IMR-90 (cell line): ENCODE measurements around the gene PCED1B. TPM values are rescaled to one million over a fixed set of nuclear protein-coding genes. Genes with fewer than 3 reads are reported as not detected.
A peak's percentile ranks its signal among the peaks of the same experiment; 100 is the strongest.

Experiments
- ATAC-seq: fragments of 200-7000 bp; cut with Tn5 transposase; 2 replicates; pipeline ENCODE4 v1.9.1; 2020; ENCODE audit warnings: low read depth, mild to moderate bottlenecking, moderate library complexity
- BruUV-seq: library from RNA; stranded (reverse); fragments of 400-500 nt; replicated peaks from 2 replicates; lab custom pipeline; 2021; lab: Mats Ljungman, UMichigan
- CTCF ChIA-PET: fragments of 300-600 bp; formaldehyde crosslinking; extraction: SDS; loops from one replicate; lab custom pipeline; 2021; ENCODE audit warnings: antibody characterized with exemption; lab: Yijun Ruan, JAX
- POLR2A ChIA-PET: fragments of 300-600 bp; sonication (Branson Sonifier 250); formaldehyde crosslinking; loops from one replicate; lab custom pipeline; 2022; ENCODE audit warnings: antibody characterized with exemption; ENCODE audit not compliant: unreplicated experiment; lab: Charles Lee
- DNase-seq: peaks from one replicate; pipeline ENCODE4 v3.0.0; 2013
- H2AFZ ChIP-seq: replicated peaks from 2 replicates; pipeline ENCODE3; 2013; ENCODE audit warnings: low read length, mild to moderate bottlenecking; ENCODE audit not compliant: poor library complexity
- H2AK5ac ChIP-seq: 2 replicates; pipeline ENCODE4 v1.6.1; 2013; ENCODE audit warnings: low read depth, low read length, inconsistent platforms
- H2AK9ac ChIP-seq: replicated peaks from 2 replicates; pipeline ENCODE3; 2013; ENCODE audit warnings: mild to moderate bottlenecking, low read depth, low read length, moderate library complexity; ENCODE audit not compliant: poor library complexity
- H2BK120ac ChIP-seq: 2 replicates; pipeline ENCODE4 v1.6.1; 2013; ENCODE audit warnings: low read depth, low read length, inconsistent platforms
- H2BK15ac ChIP-seq: 3 replicates; pipeline ENCODE4 v1.6.1; 2013; ENCODE audit warnings: low read depth, low read length, inconsistent platforms
- H2BK20ac ChIP-seq: 2 replicates; pipeline ENCODE4 v1.6.1; 2013; ENCODE audit warnings: low read depth, mild to moderate bottlenecking, inconsistent platforms, low read length, moderate library complexity
- H2BK5ac ChIP-seq: 2 replicates; pipeline ENCODE4 v1.6.1; 2013; ENCODE audit warnings: mild to moderate bottlenecking, low read depth, low read length, inconsistent platforms; ENCODE audit not compliant: poor library complexity, severe bottlenecking
- H3K14ac ChIP-seq: replicated peaks from 2 replicates; pipeline ENCODE4 v1.6.1; 2013; ENCODE audit warnings: low read depth, low read length, inconsistent platforms
- H3K18ac ChIP-seq: 2 replicates; pipeline ENCODE4 v1.6.1; 2013; ENCODE audit warnings: low read depth, low read length, control low read depth
- H3K23ac ChIP-seq: 2 replicates; pipeline ENCODE4 v1.6.1; 2013; ENCODE audit warnings: low read depth, low read length, inconsistent platforms
- H3K27ac ChIP-seq: 2 replicates; pipeline ENCODE4 v1.5.1; 2013; ENCODE audit warnings: mild to moderate bottlenecking, control low read depth, low read length; ENCODE audit not compliant: insufficient read depth
- H3K27me3 ChIP-seq: 2 replicates; pipeline ENCODE4 v1.6.1; 2013; ENCODE audit warnings: low read length; ENCODE audit not compliant: control insufficient read depth, insufficient read depth
- H3K36me3 ChIP-seq: 2 replicates; pipeline ENCODE4 v1.6.1; 2013; ENCODE audit warnings: low read length, mixed read lengths; ENCODE audit not compliant: control insufficient read depth, insufficient read depth
- H3K4ac ChIP-seq: 2 replicates; pipeline ENCODE4 v1.6.1; 2013; ENCODE audit warnings: low read depth, low read length, inconsistent platforms
- H3K4me1 ChIP-seq: 2 replicates; pipeline ENCODE4 v1.6.1; 2013; ENCODE audit warnings: low read length, mixed read lengths; ENCODE audit not compliant: control insufficient read depth, insufficient read depth
- H3K4me2 ChIP-seq: 2 replicates; pipeline ENCODE4 v1.6.1; 2013; ENCODE audit warnings: low read depth, mild to moderate bottlenecking, control low read depth, low read length, moderate library complexity
- H3K4me3 ChIP-seq: 2 replicates; pipeline ENCODE4 v1.5.1; 2013; ENCODE audit warnings: low read depth, mild to moderate bottlenecking, control low read depth, low read length, moderate library complexity; ENCODE audit not compliant: insufficient read depth
- H3K56ac ChIP-seq: 2 replicates; pipeline ENCODE4 v1.6.1; 2013; ENCODE audit warnings: low read length, inconsistent platforms; ENCODE audit not compliant: insufficient read depth; ENCODE audit errors: extremely low read depth
- H3K79me1 ChIP-seq, 2 experiments: 2 replicates each; pipeline ENCODE4 v1.6.1; 2013; ENCODE audit warnings: low read length in 2 of 2, inconsistent platforms in 1 of 2, low read depth in 1 of 2
- H3K9ac ChIP-seq: 2 replicates; pipeline ENCODE4 v1.6.1; 2013; ENCODE audit warnings: low read depth, low read length, control low read depth
- H3K9me1 ChIP-seq: 2 replicates; pipeline ENCODE4 v1.6.1; 2013; ENCODE audit warnings: low read length, inconsistent platforms; ENCODE audit not compliant: insufficient read depth
- H3K9me3 ChIP-seq: 2 replicates; pipeline ENCODE4 v1.6.1; 2013; ENCODE audit warnings: low read length; ENCODE audit not compliant: control insufficient read depth, insufficient read depth
- H4K20me1 ChIP-seq: 2 replicates; pipeline ENCODE4 v1.6.1; 2013; ENCODE audit warnings: low read length, inconsistent platforms; ENCODE audit not compliant: insufficient read depth
- H4K5ac ChIP-seq: 2 replicates; pipeline ENCODE4 v1.6.1; 2013; ENCODE audit warnings: mild to moderate bottlenecking, low read depth, low read length, control low read depth
- H4K8ac ChIP-seq, 2 experiments: 2 replicates each; pipeline ENCODE4 v1.6.1; 2013; ENCODE audit warnings: low read depth in 2 of 2, low read length in 2 of 2, control low read depth in 1 of 2, inconsistent platforms in 1 of 2
- H4K91ac ChIP-seq: 2 replicates; pipeline ENCODE4 v1.6.1; 2013; ENCODE audit warnings: low read depth, low read length, inconsistent platforms; ENCODE audit not compliant: insufficient read depth
- BHLHE40 ChIP-seq: fragments of 150-350 bp; IDR thresholded peaks from 2 replicates; pipeline ENCODE4 v1.6.1; 2016; ENCODE audit warnings: mild to moderate bottlenecking, low read depth, low read length
- CEBPB ChIP-seq: IDR thresholded peaks from 2 replicates; pipeline ENCODE4 v1.6.1; 2012; ENCODE audit warnings: low read depth, low read length, improper control_type of control experiment
- CHD1 ChIP-seq: IDR thresholded peaks from 2 replicates; pipeline ENCODE4 v1.6.1; 2012; ENCODE audit warnings: low read depth, low read length, improper control_type of control experiment
- ELK1 ChIP-seq: fragments of 150-350 bp; IDR thresholded peaks from 2 replicates; pipeline ENCODE4 v1.6.1; 2016; ENCODE audit warnings: low read depth, mild to moderate bottlenecking, low read length, moderate library complexity, borderline replicate concordance
- FOS ChIP-seq: fragments of 150-350 bp; IDR thresholded peaks from 2 replicates; pipeline ENCODE4 v1.6.1; 2016; ENCODE audit warnings: low read depth, low read length
- MAFK ChIP-seq: IDR thresholded peaks from 2 replicates; pipeline ENCODE4 v1.6.1; 2012; ENCODE audit warnings: low read depth, low read length, improper control_type of control experiment
- MAZ ChIP-seq: IDR thresholded peaks from 2 replicates; pipeline ENCODE4 v1.6.1; 2012; ENCODE audit warnings: low read depth, mild to moderate bottlenecking, low read length, improper control_type of control experiment, moderate library complexity, borderline replicate concordance
- MXI1 ChIP-seq: IDR thresholded peaks from 2 replicates; pipeline ENCODE4 v1.6.1; 2012; ENCODE audit warnings: low read depth, mild to moderate bottlenecking, low read length, moderate library complexity, borderline replicate concordance
- NFE2L2 ChIP-seq: fragments of 150-350 bp; IDR thresholded peaks from 2 replicates; pipeline ENCODE4 v1.6.1; 2016; ENCODE audit warnings: low read depth, mild to moderate bottlenecking, low read length
- POLR2A ChIP-seq: IDR thresholded peaks from 2 replicates; pipeline ENCODE4 v1.6.1; 2012; ENCODE audit warnings: mild to moderate bottlenecking, low read depth, low read length
- RAD21 ChIP-seq: IDR thresholded peaks from 2 replicates; pipeline ENCODE4 v1.6.1; 2012; ENCODE audit warnings: low read length, improper control_type of control experiment
- RCOR1 ChIP-seq: IDR thresholded peaks from 2 replicates; pipeline ENCODE4 v1.6.1; 2012; ENCODE audit warnings: mild to moderate bottlenecking, low read length, improper control_type of control experiment; ENCODE audit not compliant: insufficient replicate concordance
- RFX5 ChIP-seq: IDR thresholded peaks from 2 replicates; pipeline ENCODE4 v1.8.0; 2012; ENCODE audit warnings: low read depth, mild to moderate bottlenecking, low read length, moderate library complexity
- SMC3 ChIP-seq: fragments of 150-350 bp; IDR thresholded peaks from 2 replicates; pipeline ENCODE4 v1.6.1; 2016; ENCODE audit warnings: low read depth, mild to moderate bottlenecking, antibody characterized with exemption, low read length, moderate library complexity
- WGBS, 2 experiments: methylation state at CpG; one replicate each; pipeline versions ENCODE4 v1.1.5 to v1.1.7; 2013; ENCODE audit warnings: missing lambda C conversion rate in 2 of 2; ENCODE audit not compliant: insufficient read length in 1 of 2; ENCODE audit errors: extremely low coverage in 2 of 2; 5-methylcytosine and 5-hydroxymethylcytosine counted together
- dilution Hi-C: fragments of 300-500 bp; cut with HindIII; formaldehyde crosslinking; loops from one replicate; pipeline ENCODE4 v1.14.3; 2018; ENCODE audit warnings: low sequenced_read_pairs; ENCODE audit not compliant: unreplicated experiment
- in situ Hi-C: fragments of 300-500 bp; cut with MboI; formaldehyde crosslinking; loops from 3 replicates; pipeline ENCODE4 v1.14.3; 2019; ENCODE audit warnings: low sequenced_read_pairs, inconsistent platforms, mixed read lengths
- intact Hi-C: fragments of 100-400 bp; cut with micrococcal nuclease; formaldehyde crosslinking; loops from 2 replicates; pipeline ENCODE4 v1.10.0; 2022
- polyA plus RNA-seq, 3 experiments: library from polyadenylated mRNA; depleted of rRNA; stranded (reverse); fragments of >200 nt; gene quantifications; 2 replicates each; pipeline ENCODE4 v1.2.3, GENCODE V29; 2012; ENCODE audit warnings: low replicate concordance in 1 of 3
- total RNA-seq: library from RNA; depleted of rRNA; stranded (reverse); fragments of >200 nt; gene quantifications from 2 replicates; pipeline ENCODE4 v1.2.3, GENCODE V29; 2012
- TF ChIP-seq, protein P1 (sequence below): fragments of 150-350 bp; IDR thresholded peaks from 2 replicates; pipeline ENCODE4 v1.6.1; 2017; ENCODE audit warnings: mild to moderate bottlenecking, antibody characterized with exemption, low read length, low read depth
- TF ChIP-seq, protein P2 (sequence below): conservative IDR thresholded peaks from 2 replicates; pipeline ENCODE4 v1.5.1; 2012; ENCODE audit warnings: mild to moderate bottlenecking, low read depth, low read length, improper control_type of control experiment

Gene PCED1B
- total and polyA plus RNA-seq, 2 of the 4 experiments (the other 2 are of a cell fraction) = 0.36 to 2.6 TPM

- Histone ChIP-seq H3K9me1 (peaks cover 7% of the 10 kb centered on the region; the same call in 1 of the 2 replicates), H3K9me3 (no peaks in the 10 kb centered on the region), H3K23ac (no peak overlapping the region; the same call in 1 of the 2 replicates), H2BK20ac (0 out of 2 replicates have a peak overlapping the region, but pooled peaks have one; percentile 39), H4K20me1 (no peaks in the 10 kb centered on the region), H2AK9ac (no peak overlapping the region), H2BK15ac (peak overlapping the region; percentile 38; the same call in 1 of the 3 replicates), H4K91ac (0 out of 2 replicates have a peak overlapping the region, but pooled peaks have one; percentile 26), H3K27ac (no peak overlapping the region), H3K14ac (0 out of 2 replicates have a peak overlapping the region, but pooled peaks have one; percentile 6), H4K8ac (peak overlapping the region in 1 of 2 experiments; percentile 67; a peak in 1 of 4 replicates), H3K27me3 (no peaks in the 10 kb centered on the region), H3K56ac (no peak overlapping the region), H3K4me3 (no peak overlapping the region), H3K18ac (no peak overlapping the region; the same call in 1 of the 2 replicates), H3K36me3 (no peaks in the 10 kb centered on the region), H2AFZ (no peak overlapping the region), H2AK5ac (no peak overlapping the region), H3K4ac (no peak overlapping the region), H4K5ac (no peak overlapping the region), H3K79me1 (no peaks in the 10 kb centered on the region; a peak in 1 of 4 replicates), H3K4me2 (no peak overlapping the region), H2BK120ac (peak overlapping the region; percentile 41; the same call in 1 of the 2 replicates), H2BK5ac (no peak overlapping the region), H3K9ac (no peak overlapping the region), H3K4me1 (peaks cover 11% of the 10 kb centered on the region)
- BruUV-seq = no TSS peak
- TF ChIP-seq MXI1 (no peak), MAFK (no peak), CHD1 (no peak), CEBPB (no peak), RCOR1 (no peak), FOS (no peak), BHLHE40 (no peak), POLR2A (no peak), RAD21 (no peak), SMC3 (no peak), ELK1 (no peak), NFE2L2 (no peak), MAZ (no peak), RFX5 (no peak)
- TF ChIP-seq, protein P1, sequence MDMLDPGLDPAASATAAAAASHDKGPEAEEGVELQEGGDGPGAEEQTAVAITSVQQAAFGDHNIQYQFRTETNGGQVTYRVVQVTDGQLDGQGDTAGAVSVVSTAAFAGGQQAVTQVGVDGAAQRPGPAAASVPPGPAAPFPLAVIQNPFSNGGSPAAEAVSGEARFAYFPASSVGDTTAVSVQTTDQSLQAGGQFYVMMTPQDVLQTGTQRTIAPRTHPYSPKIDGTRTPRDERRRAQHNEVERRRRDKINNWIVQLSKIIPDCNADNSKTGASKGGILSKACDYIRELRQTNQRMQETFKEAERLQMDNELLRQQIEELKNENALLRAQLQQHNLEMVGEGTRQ = no peak
- TF ChIP-seq, protein P2, sequence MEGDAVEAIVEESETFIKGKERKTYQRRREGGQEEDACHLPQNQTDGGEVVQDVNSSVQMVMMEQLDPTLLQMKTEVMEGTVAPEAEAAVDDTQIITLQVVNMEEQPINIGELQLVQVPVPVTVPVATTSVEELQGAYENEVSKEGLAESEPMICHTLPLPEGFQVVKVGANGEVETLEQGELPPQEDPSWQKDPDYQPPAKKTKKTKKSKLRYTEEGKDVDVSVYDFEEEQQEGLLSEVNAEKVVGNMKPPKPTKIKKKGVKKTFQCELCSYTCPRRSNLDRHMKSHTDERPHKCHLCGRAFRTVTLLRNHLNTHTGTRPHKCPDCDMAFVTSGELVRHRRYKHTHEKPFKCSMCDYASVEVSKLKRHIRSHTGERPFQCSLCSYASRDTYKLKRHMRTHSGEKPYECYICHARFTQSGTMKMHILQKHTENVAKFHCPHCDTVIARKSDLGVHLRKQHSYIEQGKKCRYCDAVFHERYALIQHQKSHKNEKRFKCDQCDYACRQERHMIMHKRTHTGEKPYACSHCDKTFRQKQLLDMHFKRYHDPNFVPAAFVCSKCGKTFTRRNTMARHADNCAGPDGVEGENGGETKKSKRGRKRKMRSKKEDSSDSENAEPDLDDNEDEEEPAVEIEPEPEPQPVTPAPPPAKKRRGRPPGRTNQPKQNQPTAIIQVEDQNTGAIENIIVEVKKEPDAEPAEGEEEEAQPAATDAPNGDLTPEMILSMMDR = no peak
- ATAC-seq (no peak), DNase-seq (no peak)
- dilution Hi-C loops (no loop called here), intact Hi-C loops (no loop called here), in situ Hi-C loops (no loop called here)
- WGBS, 2 experiments = no CpG with 5 or more reads among the region's 3 CpGs
- POLR2A ChIA-PET = no interaction called here
- CTCF ChIA-PET = no interaction called here
These were observed 143.2 kb downstream of the PCED1B start for GRCh38 chr12:47222520-47223030.
